Measurements from ENCODE around the gene C19orf12. TPM values are rescaled to one million over a fixed set of nuclear protein-coding genes. Genes with fewer than 3 reads are reported as not detected.
"Not testable (repeated sequence)": the region's sequence is repeated elsewhere in the genome, so short reads cannot be mapped to it uniquely, and the experiment has no call there.

The C19orf12 gene
- total RNA-seq, 1 donor from 2014 or later, result 64.2 TPM

DNA sequence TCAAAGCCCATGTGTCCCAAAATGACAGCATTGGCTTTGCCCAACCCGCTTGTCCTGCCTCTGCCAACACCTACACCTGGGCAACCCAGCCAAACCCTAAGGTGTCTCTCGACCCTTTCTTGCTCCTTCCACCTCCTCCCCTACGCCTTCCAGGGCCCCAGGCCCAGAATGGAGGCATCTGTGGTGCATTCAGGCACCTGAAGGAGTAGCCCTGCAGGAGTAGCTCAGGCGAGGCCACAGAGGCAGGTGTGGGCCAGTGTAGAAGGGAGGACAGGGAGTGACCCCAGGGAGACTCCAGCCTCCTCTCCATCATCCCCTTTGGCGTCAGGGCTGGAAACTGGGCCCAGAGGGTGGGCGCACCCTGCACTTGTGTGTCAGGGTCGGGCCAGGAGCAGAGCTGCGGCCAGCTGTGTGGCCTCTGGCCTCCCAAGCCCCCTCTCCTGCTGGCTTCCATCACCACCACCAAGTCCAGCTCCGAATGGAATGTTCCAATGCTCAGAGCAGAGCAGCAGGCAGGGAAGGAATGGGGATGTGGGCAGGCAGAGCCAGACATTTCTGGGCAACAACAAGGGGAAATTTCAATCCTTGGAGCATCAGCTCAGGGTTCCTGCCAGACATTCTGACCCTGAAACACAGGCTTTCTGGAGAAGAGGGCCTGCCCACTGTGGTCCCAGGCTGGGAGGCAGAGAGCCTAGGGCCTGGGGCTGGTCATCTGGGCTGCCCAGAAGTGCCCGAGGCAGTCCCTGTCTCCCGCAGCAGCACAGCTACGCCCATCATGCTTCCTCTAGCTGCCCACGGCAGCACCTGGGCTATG lies 33.4 kb downstream of the C19orf12 start:
- ATAC-seq (peak; percentile 8), DNase-seq (ENCODE audit: missing footprints) (no peak)
- intact Hi-C loops (cut with DNase I), result loop anchor here (2.0 kb wide), 1 partner anchor 17 kb away; the partner anchor contains the start of gene PLEKHF1

GRCh38 chr19:29680937-29681336 lies 34.1 kb downstream of the C19orf12 start:
- DNase-seq (ENCODE audit: missing footprints) (no peak), ATAC-seq (no peak)
- intact Hi-C loops (cut with DNase I), result no loop called here

DNA sequence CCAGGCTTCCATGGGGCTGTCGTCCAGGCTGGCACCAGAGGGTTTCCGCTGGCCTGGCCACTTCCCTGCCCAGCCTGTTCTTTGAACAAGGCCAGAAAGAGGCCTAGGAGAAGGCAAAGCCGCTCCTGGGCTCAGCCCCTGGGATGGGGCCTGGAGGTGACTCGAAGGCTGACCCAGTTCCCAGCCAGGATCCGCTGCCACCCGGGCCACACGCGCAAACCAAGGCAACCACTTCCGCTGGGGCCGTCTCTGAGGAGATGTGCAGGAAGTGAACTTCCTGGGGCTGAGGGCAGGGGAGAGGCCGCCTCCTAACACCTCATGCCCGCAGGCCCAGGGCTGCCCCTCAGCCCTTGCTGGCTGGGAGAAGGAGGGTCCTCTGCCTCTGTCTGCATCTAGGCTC lies 34.6 kb downstream of the C19orf12 start:
- intact Hi-C loops (cut with DNase I), result no loop called here
- DNase-seq (ENCODE audit: missing footprints), result peak; percentile 87
- no peak for ATAC-seq

GRCh38 chr19:29679598-29680210 lies 35.4 kb downstream of the C19orf12 start:
- intact Hi-C loops (cut with DNase I), result no loop called here
- DNase-seq (ENCODE audit: missing footprints) (no peak), ATAC-seq (no peak)

DNA sequence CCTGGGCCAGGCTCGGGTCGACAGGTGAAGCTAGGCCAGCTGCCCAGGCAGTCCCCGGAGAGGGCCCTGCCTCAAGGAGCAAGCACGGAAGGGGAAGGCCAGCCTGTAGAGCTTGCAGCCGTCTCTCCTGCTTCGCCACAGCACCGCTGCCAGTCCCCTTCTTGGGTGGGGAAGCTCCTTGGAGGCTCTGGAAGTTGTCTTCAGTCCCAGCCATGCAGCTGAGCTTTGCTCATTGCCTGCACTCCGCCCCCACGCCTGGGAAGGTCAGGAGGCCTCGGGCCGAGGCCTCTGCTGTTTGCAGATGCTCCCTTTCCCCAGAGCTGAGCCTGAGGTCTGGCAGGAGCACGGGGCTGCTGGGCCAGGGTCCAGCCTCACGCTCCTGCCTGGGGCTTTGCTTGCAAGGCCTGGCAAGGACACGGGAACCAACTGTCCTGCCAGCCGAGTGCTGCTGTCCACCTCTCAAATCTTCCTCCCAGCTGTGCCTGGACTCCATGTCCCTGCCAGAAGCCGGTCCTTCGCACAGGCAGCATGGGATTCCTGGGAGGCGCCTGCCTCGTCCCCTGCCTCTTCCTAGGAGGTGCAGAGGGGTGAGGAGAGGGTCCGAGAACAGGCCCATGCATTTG lies 36.5 kb downstream of the C19orf12 start:
- DNase-seq (ENCODE audit: missing footprints) (peak; percentile 91), ATAC-seq (peak; percentile 80)
- intact Hi-C loops (cut with DNase I), result no loop called here

- ATAC-seq (no peak), DNase-seq (ENCODE audit: missing footprints) (no peak)
- intact Hi-C loops (cut with DNase I), result no loop called here
Measured at GRCh38 chr19:29677001-29677817, 37.9 kb downstream of the C19orf12 start.

DNA sequence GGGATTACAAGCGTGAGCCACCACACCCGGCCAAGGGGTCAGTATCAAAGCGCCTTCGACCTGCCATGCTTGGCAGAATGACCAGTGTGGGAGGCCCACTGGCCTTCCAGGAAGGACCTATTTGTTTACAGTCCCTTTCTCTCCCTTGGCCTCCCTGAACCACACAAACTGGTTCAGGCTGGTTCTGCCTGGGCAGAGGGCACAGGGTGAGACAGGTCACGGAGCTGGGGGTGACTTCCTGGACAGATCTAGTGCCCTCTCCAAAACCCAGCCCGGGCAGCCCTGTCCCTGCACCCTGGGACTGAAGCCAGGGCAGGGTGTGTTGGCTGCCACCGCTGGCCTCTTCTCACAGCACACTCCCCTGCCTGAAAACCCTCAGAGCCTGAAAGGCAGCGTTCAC lies 38.5 kb downstream of the C19orf12 start:
- ATAC-seq (peak; percentile 71), DNase-seq (ENCODE audit: missing footprints) (no peak)
- intact Hi-C loops (cut with DNase I), result no loop called here

DNA sequence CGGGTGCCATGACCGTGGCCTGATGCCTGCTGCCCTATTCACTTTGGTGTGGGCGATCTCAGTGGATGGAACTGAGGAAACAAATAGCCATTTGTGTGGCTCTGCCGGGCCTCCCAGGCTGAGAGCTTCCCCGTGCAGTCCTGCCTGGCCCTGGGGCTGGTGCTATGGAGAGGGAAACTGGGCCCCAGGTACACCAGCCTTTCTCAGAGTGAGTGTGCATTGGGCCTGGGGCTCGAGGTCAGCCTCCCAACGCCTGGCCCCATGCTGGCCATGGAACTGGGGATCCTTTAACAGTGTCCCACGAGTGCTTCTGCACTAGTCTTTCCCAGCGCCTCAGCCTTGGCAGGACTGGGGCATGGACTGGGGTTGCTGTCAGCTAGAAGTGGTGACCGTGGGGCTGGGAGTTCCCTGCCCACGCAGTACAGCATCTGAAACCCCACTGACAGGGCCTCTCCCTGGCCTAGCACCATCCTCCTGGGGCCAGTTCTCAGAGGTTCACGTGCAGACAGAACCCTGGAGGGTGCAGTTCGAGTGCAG lies 39.3 kb downstream of the C19orf12 start:
- intact Hi-C loops (cut with DNase I), result no loop called here
- DNase-seq (ENCODE audit: missing footprints) (no peak), ATAC-seq (no peak)

DNA sequence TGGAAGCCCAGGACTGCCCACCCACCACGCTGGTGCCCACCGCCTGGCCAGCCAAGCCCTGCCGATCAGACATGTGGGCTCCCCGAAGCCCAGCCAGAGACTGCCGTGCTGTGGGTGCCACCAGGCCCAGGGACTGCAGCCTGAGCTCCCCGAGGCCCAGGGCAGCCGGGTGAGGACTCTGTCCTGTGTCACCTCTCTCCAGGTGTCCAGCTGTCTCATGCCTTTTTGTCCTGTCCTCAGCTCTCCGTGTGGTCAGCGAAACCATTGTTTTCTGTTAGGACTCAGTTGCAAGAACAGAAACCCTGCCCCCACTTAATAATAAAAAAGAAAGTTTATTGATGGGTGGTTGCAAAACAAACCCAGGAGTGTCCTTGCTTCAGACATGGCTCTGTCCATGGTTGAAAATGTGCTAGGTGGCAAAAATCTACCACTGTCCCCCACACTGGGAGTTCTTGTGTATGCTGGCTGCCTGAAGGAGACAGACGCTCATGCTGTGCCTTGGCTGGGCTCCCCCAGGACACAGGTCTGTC lies 39.9 kb downstream of the C19orf12 start:
- intact Hi-C loops (cut with DNase I), result no loop called here
- DNase-seq (ENCODE audit: missing footprints) (no peak), ATAC-seq (no peak)

DNA sequence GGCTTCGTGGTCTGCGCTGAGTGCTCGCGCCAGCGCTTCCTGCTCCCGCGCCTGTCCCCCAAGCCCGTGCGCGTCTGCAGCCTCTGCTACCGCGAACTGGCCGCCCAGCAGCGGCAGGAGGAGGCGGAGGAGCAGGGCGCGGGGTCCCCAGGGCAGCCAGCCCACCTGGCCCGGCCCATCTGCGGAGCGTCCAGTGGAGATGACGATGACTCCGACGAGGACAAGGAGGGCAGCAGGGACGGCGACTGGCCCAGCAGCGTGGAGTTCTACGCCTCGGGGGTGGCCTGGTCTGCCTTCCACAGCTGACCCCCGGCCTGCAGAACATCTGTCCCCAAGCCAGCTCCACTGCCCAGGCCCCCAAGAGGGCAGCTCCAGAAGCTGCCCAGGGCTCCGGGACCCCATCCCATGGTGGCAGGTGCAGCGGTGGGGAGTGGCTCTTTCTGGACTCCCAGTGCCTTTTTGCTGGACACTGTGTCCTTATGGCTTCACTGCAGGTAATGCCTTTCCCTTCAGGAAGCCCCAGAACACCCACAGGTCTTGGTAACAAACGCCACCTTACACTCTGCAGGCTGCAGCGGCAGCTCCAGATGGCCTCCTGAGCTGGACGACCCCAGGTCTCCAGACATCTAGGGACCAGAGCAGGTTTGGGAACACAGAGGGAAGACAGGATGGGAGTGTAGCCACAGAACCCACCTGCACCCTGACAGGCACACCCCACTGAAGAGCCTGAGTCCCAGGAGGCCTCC lies 40.5 kb downstream of the C19orf12 start:
- DNase-seq (ENCODE audit: missing footprints) (no peak), ATAC-seq (no peak)
- intact Hi-C loops (cut with DNase I), result no loop called here

- intact Hi-C loops (cut with DNase I), result no loop called here
- no peak for DNase-seq (ENCODE audit: missing footprints)
- no peak for ATAC-seq
Measured at GRCh38 chr19:29673451-29674371, 41.4 kb downstream of the C19orf12 start.

- peak; percentile 62 for DNase-seq (ENCODE audit: missing footprints)
- intact Hi-C loops (cut with DNase I), result no loop called here
- ATAC-seq, result no peak
Measured at GRCh38 chr19:29672933-29673336, 42.1 kb downstream of the C19orf12 start.

- DNase-seq (ENCODE audit: missing footprints) (no peak), ATAC-seq (no peak)
- intact Hi-C loops (cut with DNase I), result no loop called here
Measured at GRCh38 chr19:29672319-29672932, 42.6 kb downstream of the C19orf12 start.

- intact Hi-C loops (cut with DNase I), result no loop called here
- DNase-seq (ENCODE audit: missing footprints), result peak; percentile 78
- ATAC-seq, result peak; percentile 77
Measured at GRCh38 chr19:29671393-29672160, 43.5 kb downstream of the C19orf12 start.

DNA sequence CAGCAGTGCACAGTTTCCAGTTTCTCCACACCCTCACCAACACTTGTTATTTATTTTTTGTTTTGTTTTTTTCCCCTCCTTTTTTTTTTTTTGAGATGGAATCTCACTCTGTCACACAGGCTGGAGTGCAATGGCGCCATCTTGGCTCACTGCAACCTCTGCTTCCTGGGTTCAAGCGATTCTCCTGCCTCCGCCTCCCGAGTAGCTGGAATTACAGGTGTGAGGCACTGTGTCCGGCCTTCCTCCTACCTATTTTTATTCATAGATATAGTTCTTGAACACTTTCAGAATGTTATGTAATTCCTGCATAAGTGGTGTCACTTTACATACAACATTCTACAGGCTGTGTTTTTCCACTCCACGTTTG lies 44.1 kb downstream of the C19orf12 start:
- intact Hi-C loops (cut with DNase I); DNase-seq (ENCODE audit: missing footprints); ATAC-seq: not testable (repeated sequence)

GRCh38 chr19:29670255-29670654 lies 44.8 kb downstream of the C19orf12 start:
- ATAC-seq (no peak), DNase-seq (ENCODE audit: missing footprints) (no peak)
- intact Hi-C loops (cut with DNase I), result no loop called here

Data from Right ventricle myocardium inferior (tissue), 1 donor.